Activated CD4-positive, alpha-beta memory T cell treated with anti-CD3 and anti-CD28 coated beads, Interleukin-2, amount 10 ng/mL, durations not matched to agents 7 days and 5 days (primary cell): ENCODE data around the gene STX8. TPM values are rescaled to one million over a fixed set of nuclear protein-coding genes. Genes with fewer than 3 reads are reported as not detected.

Experiments
- CTCF ChIA-PET: fragments of 350-600 bp; sonication (Branson Sonifier 250); formaldehyde crosslinking; loops from one replicate; lab custom pipeline; 2021; ENCODE audit warnings: antibody characterized with exemption, inconsistent platforms; lab: Charles Lee
- POLR2A ChIA-PET: fragments of 350-600 bp; sonication (Branson Sonifier 250); formaldehyde crosslinking; loops from one replicate; lab custom pipeline; 2021; ENCODE audit warnings: antibody characterized with exemption; lab: Charles Lee
- DNase-seq: peaks from one replicate; pipeline ENCODE4 v3.0.0-alpha.2; 2020
- H3K27ac Mint-ChIP-seq: one replicate; pipeline ENCODE4 v1.8.0; 2021; ENCODE audit warnings: mild to moderate bottlenecking, mixed read lengths
- H3K27me3 Mint-ChIP-seq: one replicate; pipeline ENCODE4 v1.8.0; 2021; ENCODE audit warnings: mixed read lengths
- H3K36me3 Mint-ChIP-seq: one replicate; pipeline ENCODE4 v1.8.0; 2021; ENCODE audit warnings: low read depth, mixed read lengths
- H3K4me1 Mint-ChIP-seq: one replicate; pipeline ENCODE4 v1.8.0; 2021; ENCODE audit warnings: mixed read lengths
- H3K4me3 Mint-ChIP-seq: one replicate; pipeline ENCODE4 v1.8.0; 2021; ENCODE audit warnings: mild to moderate bottlenecking, mixed read lengths
- H3K9me3 Mint-ChIP-seq: one replicate; pipeline ENCODE4 v1.8.0; 2021; ENCODE audit warnings: mixed read lengths
- total RNA-seq, 2 experiments: library from RNA; stranded (reverse); gene quantifications; one replicate each; pipeline ENCODE4 v1.2.3, GENCODE V29; 2021

STX8 gene
- total RNA-seq, 2 experiments from 2014 or later, result 76.6 to 76.7 TPM

GRCh38 chr17:9299695-9300094 is 275.9 kb downstream of the STX8 start:
- no peak overlapping the region for H3K27ac Mint-ChIP-seq
- H3K27me3 Mint-ChIP-seq, result no peaks in the 10 kb centered on the region
- no peaks in the 10 kb centered on the region for H3K9me3 Mint-ChIP-seq
- no peaks in the 10 kb centered on the region for H3K36me3 Mint-ChIP-seq
- no peak overlapping the region for H3K4me3 Mint-ChIP-seq
- POLR2A ChIA-PET, result no interaction called here
- DNase-seq, result no peak
- CTCF ChIA-PET, result no interaction called here
- no peaks in the 10 kb centered on the region for H3K4me1 Mint-ChIP-seq

- Mint-ChIP-seq H3K27ac (no peak overlapping the region), H3K9me3 (no peaks in the 10 kb centered on the region), H3K4me1 (no peaks in the 10 kb centered on the region), H3K4me3 (no peak overlapping the region), H3K36me3 (no peaks in the 10 kb centered on the region), H3K27me3 (no peaks in the 10 kb centered on the region)
- CTCF ChIA-PET, result no interaction called here
- POLR2A ChIA-PET, result no interaction called here
- no peak for DNase-seq
Measured at GRCh38 chr17:9298776-9299295, 276.8 kb downstream of the STX8 start.

- H3K4me3 Mint-ChIP-seq, result no peak overlapping the region
- no peaks in the 10 kb centered on the region for H3K36me3 Mint-ChIP-seq
- no peaks in the 10 kb centered on the region for H3K9me3 Mint-ChIP-seq
- no peaks in the 10 kb centered on the region for H3K27me3 Mint-ChIP-seq
- CTCF ChIA-PET, result no interaction called here
- no peak overlapping the region for H3K27ac Mint-ChIP-seq
- POLR2A ChIA-PET, result no interaction called here
- no peaks in the 10 kb centered on the region for H3K4me1 Mint-ChIP-seq
- no peak for DNase-seq
Measured at GRCh38 chr17:9298135-9298534, 277.5 kb downstream of the STX8 start.

DNA sequence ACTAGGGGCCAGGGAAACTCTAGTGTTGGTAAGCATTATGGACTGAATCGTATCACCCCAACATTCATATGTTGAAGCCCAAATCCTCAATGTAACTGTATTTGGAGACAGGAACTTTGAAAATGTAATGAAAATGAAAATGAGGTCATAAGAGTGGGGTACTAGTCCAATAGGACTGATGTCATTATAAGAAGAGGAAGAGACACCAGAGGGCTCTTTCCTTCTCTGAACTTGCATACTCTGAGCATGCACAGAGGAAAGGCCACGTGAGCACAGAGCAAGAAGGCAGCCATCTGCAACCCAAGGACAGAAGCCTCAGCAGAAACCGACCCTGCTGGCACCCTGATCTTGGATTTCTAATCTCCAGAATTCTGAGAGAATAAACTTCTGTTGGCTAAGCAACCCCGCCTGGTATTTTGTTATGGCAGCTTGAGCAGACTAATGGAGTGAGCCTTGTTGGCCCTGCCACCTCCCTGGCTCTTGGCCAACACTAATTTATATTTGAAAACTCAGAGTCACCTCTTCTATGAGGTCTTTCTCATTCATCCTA is 280.9 kb downstream of the STX8 start:
- Mint-ChIP-seq H3K27me3 (no peaks in the 10 kb centered on the region), H3K27ac (no peak overlapping the region), H3K36me3 (no peaks in the 10 kb centered on the region), H3K4me1 (peaks cover 7% of the 10 kb centered on the region), H3K4me3 (no peak overlapping the region), H3K9me3 (no peaks in the 10 kb centered on the region)
- DNase-seq, result no peak
- POLR2A ChIA-PET, result no interaction called here
- CTCF ChIA-PET, result no interaction called here

- Mint-ChIP-seq H3K36me3 (no peaks in the 10 kb centered on the region), H3K27ac (no peak overlapping the region), H3K9me3 (no peaks in the 10 kb centered on the region), H3K4me1 (peaks cover 17% of the 10 kb centered on the region), H3K4me3 (no peak overlapping the region), H3K27me3 (no peaks in the 10 kb centered on the region)
- CTCF ChIA-PET, result interaction anchor here (0.8 to 2.0 kb wide), 6 partner anchors 10 to 297 kb away, joined by 3 to 5 read pairs (median 3); no protein-coding TSS in a partner anchor
- DNase-seq, result no peak
- POLR2A ChIA-PET, result no interaction called here
Measured at GRCh38 chr17:9292561-9292941, 283.1 kb downstream of the STX8 start.

- Mint-ChIP-seq H3K4me1 (peaks cover 17% of the 10 kb centered on the region), H3K4me3 (no peak overlapping the region), H3K36me3 (no peaks in the 10 kb centered on the region), H3K9me3 (no peaks in the 10 kb centered on the region), H3K27me3 (no peaks in the 10 kb centered on the region), H3K27ac (no peak overlapping the region)
- ChIA-PET CTCF (interaction anchor here (0.8 to 2.0 kb wide), 8 partner anchors 9 to 296 kb away, joined by 3 to 5 read pairs (median 3); no protein-coding TSS in a partner anchor), POLR2A (no interaction called here)
- peak; percentile 21 for DNase-seq
Measured at GRCh38 chr17:9291912-9292560, 283.6 kb downstream of the STX8 start.

GRCh38 chr17:9290226-9290613 is 285.4 kb downstream of the STX8 start:
- Mint-ChIP-seq H3K4me3 (no peak overlapping the region), H3K4me1 (peaks cover 17% of the 10 kb centered on the region)
- POLR2A ChIA-PET, result interaction anchor here (0.5 kb wide), 1 partner anchor 1354 kb away, joined by 3 read pairs; no protein-coding TSS in a partner anchor

GRCh38 chr17:9287306-9287705 is 288.3 kb downstream of the STX8 start:
- Mint-ChIP-seq H3K27me3 (no peaks in the 10 kb centered on the region), H3K36me3 (no peaks in the 10 kb centered on the region), H3K4me1 (peaks cover 17% of the 10 kb centered on the region), H3K9me3 (no peaks in the 10 kb centered on the region), H3K4me3 (no peak overlapping the region), H3K27ac (no peak overlapping the region)
- ChIA-PET POLR2A (no interaction called here), CTCF (interaction anchor here (1.5 kb wide), 1 partner anchor 172 kb away, joined by 3 read pairs; no protein-coding TSS in a partner anchor)
- DNase-seq, result no peak

More at GRCh38 chr17:9290226-9290613, 285.4 kb downstream of the STX8 start:
- Mint-ChIP-seq H3K36me3 (no peaks in the 10 kb centered on the region), H3K27me3 (no peaks in the 10 kb centered on the region), H3K9me3 (no peaks in the 10 kb centered on the region), H3K27ac (no peak overlapping the region)
- CTCF ChIA-PET, result no interaction called here
- no peak for DNase-seq

GRCh38 chr17:9286434-9286833 is 289.2 kb downstream of the STX8 start:
- no peaks in the 10 kb centered on the region for H3K9me3 Mint-ChIP-seq
- ChIA-PET POLR2A (interaction anchor here (0.7 kb wide), 1 partner anchor 420 kb away, joined by 3 read pairs; no protein-coding TSS in a partner anchor), CTCF (interaction anchor here (0.9 kb wide), 1 partner anchor 72 kb away, joined by 3 read pairs; no protein-coding TSS in a partner anchor)
- no peak overlapping the region for H3K27ac Mint-ChIP-seq
- DNase-seq, result no peak
- peaks cover 17% of the 10 kb centered on the region for H3K4me1 Mint-ChIP-seq
- no peaks in the 10 kb centered on the region for H3K36me3 Mint-ChIP-seq
- H3K4me3 Mint-ChIP-seq, result no peak overlapping the region
- H3K27me3 Mint-ChIP-seq, result no peaks in the 10 kb centered on the region

DNA sequence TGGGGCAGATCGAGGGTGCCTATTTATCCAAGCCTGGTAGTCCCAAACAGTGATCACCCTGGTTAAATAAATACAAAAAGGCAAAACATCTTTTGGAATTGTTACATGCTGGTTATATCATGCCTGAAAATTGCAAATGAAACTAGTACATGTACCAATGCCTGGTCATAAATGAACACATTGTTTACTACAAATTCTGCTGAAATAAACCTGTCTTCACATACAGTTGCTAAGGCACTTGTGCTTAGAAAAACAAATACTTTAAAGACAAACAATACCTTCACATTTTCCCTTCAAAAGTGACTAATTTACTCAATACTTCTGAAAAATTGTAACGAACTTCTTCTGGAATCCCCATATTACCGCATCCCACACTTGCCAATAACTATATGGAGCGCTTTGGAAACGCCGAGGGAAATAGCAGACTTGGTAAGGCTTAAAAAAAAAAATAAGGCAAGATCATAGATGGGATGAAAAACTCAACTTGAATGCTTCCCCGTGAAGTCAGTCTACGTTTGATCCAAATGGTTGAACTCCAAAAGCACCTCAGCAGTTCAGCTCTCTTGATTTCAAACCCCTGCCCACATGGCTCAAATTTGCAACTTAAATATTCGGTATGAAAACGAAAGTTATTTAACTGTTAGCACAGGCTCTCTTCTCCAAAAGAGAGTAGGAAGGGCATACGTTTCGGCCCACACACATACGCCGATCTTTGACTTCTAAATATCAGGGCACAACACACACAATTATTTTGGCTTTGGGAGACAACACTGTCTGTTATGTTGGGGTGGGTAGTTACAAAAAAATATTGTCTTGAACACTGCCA is 289.8 kb downstream of the STX8 start:
- no peak for DNase-seq
- no peaks in the 10 kb centered on the region for H3K36me3 Mint-ChIP-seq
- CTCF ChIA-PET, result interaction anchor here (0.9 kb wide), 1 partner anchor 71 kb away, joined by 3 read pairs; no protein-coding TSS in a partner anchor

DNA sequence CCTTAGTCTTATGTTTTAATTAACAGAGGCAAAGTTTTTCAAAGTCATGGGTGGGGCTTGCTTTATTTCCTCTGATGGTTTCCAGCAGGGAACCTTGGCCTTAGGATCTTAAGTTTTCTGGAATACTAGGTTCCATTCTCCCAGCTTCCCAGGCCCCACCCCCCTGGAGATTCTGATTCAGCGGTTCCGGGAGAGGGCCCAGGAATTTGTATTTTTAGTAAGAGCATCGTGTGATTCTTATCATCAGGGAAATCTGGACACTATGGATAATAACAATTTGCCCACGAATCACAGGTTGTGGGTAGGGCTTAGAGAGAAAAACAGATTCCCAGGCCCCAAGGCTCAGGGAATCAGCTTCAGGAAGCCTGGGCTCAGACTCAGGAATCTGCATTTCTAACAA is 290.7 kb downstream of the STX8 start:
- no peak for DNase-seq
- Mint-ChIP-seq H3K9me3 (no peaks in the 10 kb centered on the region), H3K27me3 (no peaks in the 10 kb centered on the region), H3K4me1 (peaks cover 12% of the 10 kb centered on the region), H3K36me3 (no peaks in the 10 kb centered on the region), H3K4me3 (no peak overlapping the region), H3K27ac (no peak overlapping the region)
- ChIA-PET CTCF (no interaction called here), POLR2A (no interaction called here)

More for the DNA sequence above, 289.8 kb downstream of the STX8 start:
- peaks cover 17% of the 10 kb centered on the region for H3K4me1 Mint-ChIP-seq
- POLR2A ChIA-PET, result interaction anchor here (0.7 kb wide), 1 partner anchor 419 kb away, joined by 3 read pairs; no protein-coding TSS in a partner anchor
- no peak overlapping the region for H3K27ac Mint-ChIP-seq
- H3K4me3 Mint-ChIP-seq, result no peak overlapping the region
- H3K9me3 Mint-ChIP-seq, result no peaks in the 10 kb centered on the region
- H3K27me3 Mint-ChIP-seq, result no peaks in the 10 kb centered on the region

GRCh38 chr17:9283909-9284308 is 291.7 kb downstream of the STX8 start:
- POLR2A ChIA-PET, result no interaction called here
- no peaks in the 10 kb centered on the region for H3K9me3 Mint-ChIP-seq
- CTCF ChIA-PET, result no interaction called here
- no peak overlapping the region for H3K27ac Mint-ChIP-seq
- H3K4me3 Mint-ChIP-seq, result no peak overlapping the region
- no peaks in the 10 kb centered on the region for H3K36me3 Mint-ChIP-seq
- H3K4me1 Mint-ChIP-seq, result peaks cover 4% of the 10 kb centered on the region
- DNase-seq, result no peak
- H3K27me3 Mint-ChIP-seq, result no peaks in the 10 kb centered on the region

DNA sequence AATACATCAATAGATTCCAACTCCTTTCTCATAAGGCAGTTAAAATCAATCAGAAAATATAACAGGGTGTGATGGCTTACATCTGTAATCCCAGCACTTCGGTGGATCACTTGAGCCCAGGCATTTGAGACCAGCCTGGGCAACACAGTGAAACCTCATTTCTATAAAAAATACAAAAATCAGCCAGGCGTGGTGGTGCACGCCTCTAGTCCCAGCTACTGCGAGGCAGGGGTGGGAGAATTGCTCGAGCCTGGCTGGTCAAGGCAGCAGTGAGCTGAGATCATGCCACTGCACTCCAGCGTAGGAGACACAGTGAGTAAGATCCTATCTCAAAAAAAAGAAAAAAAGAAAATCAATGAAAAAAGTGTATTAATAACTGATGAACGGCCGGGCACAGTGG is 295.7 kb downstream of the STX8 start:
- Mint-ChIP-seq H3K27me3 (no peaks in the 10 kb centered on the region), H3K36me3 (no peaks in the 10 kb centered on the region), H3K4me3 (no peak overlapping the region), H3K27ac (no peak overlapping the region), H3K4me1 (no peaks in the 10 kb centered on the region), H3K9me3 (no peaks in the 10 kb centered on the region)
- no peak for DNase-seq
- ChIA-PET CTCF (no interaction called here), POLR2A (no interaction called here)
